HepG2 (cell line): ENCODE measurements around the gene ST6GALNAC2. TPM values are rescaled to one million over a fixed set of nuclear protein-coding genes. Genes with fewer than 3 reads are reported as not detected.
A peak's percentile ranks its signal among the peaks of the same experiment; 100 is the strongest.

Experiments used
- EP300 ChIP-seq, 3 experiments: sonication (generic) in 1 of 3; formaldehyde crosslinking in 1 of 3; IDR thresholded peaks; 2 replicates each; pipeline versions ENCODE4 v1.5.1 to v1.6.1; 2011 to 2020; ENCODE audit warnings: low read depth in 2 of 3, low read length in 2 of 3, borderline replicate concordance in 1 of 3, improper control_type of control experiment in 1 of 3, mild to moderate bottlenecking in 1 of 3, missing genetic modification reagents in 1 of 3, moderate library complexity in 1 of 3
- GATAD2A ChIP-seq: IDR thresholded peaks from 2 replicates; pipeline ENCODE4 v1.6.1; 2016
- KAT7 ChIP-seq: IDR thresholded peaks from 2 replicates; pipeline ENCODE4 v1.6.1; 2018; ENCODE audit warnings: borderline replicate concordance, missing compliant biosample characterization
- MIER3 ChIP-seq: IDR thresholded peaks from 2 replicates; pipeline ENCODE4 v1.6.1; 2016; ENCODE audit warnings: missing compliant biosample characterization, borderline replicate concordance
- SMAD1 ChIP-seq: sonication (generic); formaldehyde crosslinking; IDR thresholded peaks from 2 replicates; pipeline ENCODE4 v1.4.0; 2020; ENCODE audit warnings: missing genetic modification reagents, low read depth, mild to moderate bottlenecking, borderline replicate concordance
- SP4 ChIP-seq: sonication (generic); formaldehyde crosslinking; IDR thresholded peaks from 2 replicates; pipeline ENCODE4 v1.8.1; 2023; ENCODE audit warnings: mild to moderate bottlenecking, missing genetic modification reagents
- TBX2 ChIP-seq: sonication (generic); formaldehyde crosslinking; IDR thresholded peaks from 2 replicates; pipeline ENCODE4 v1.5.0; 2020; ENCODE audit warnings: missing genetic modification reagents, mild to moderate bottlenecking, borderline replicate concordance
- TOE1 ChIP-seq: sonication (generic); formaldehyde crosslinking; IDR thresholded peaks from 2 replicates; pipeline ENCODE4 v1.4.0; 2020; ENCODE audit warnings: mild to moderate bottlenecking, missing genetic modification reagents
- ZNF788 ChIP-seq: sonication (generic); formaldehyde crosslinking; IDR thresholded peaks from 2 replicates; pipeline ENCODE4 v1.5.0; 2020; ENCODE audit warnings: mild to moderate bottlenecking, missing genetic modification reagents, borderline replicate concordance
- polyA plus RNA-seq, 8 experiments: library from polyadenylated mRNA; depleted of rRNA in 3 of 8; stranded (reverse) in 7 of 8; unstranded in 1 of 8; fragments of >200 nt; fragmentation: Illumina TruSeq in 4 of 8; extraction: Trizol in 4 of 8; gene quantifications; 2 replicates each; pipeline versions ENCODE4 v1.2.1 to v1.2.3, GENCODE V29; 2011 to 2016; ENCODE audit warnings: low read depth in 4 of 8, missing spikeins in 1 of 8, mixed read lengths in 1 of 8; ENCODE audit not compliant: insufficient read depth in 1 of 8
- total RNA-seq, 5 experiments: library from RNA; depleted of rRNA; stranded (reverse); fragments of >200 nt; fragmentation: Illumina TruSeq; extraction: Trizol; gene quantifications; 2 replicates each; pipeline ENCODE4 v1.2.3, GENCODE V29; 2016; ENCODE audit warnings: low read depth in 1 of 5
- TF ChIP-seq, protein P1 (sequence below): IDR thresholded peaks from 2 replicates; pipeline ENCODE4 v1.6.1; 2016; ENCODE audit warnings: missing compliant biosample characterization, missing genetic modification reagents, borderline replicate concordance
- TF ChIP-seq, protein P2 (sequence below): sonication (generic); formaldehyde crosslinking; IDR thresholded peaks from 2 replicates; pipeline ENCODE4 v1.5.0; 2020; ENCODE audit warnings: missing genetic modification reagents, mild to moderate bottlenecking, borderline replicate concordance
- TF ChIP-seq, protein P3 (sequence below): sonication (generic); formaldehyde crosslinking; IDR thresholded peaks from 2 replicates; pipeline ENCODE4 v1.5.1; 2020; ENCODE audit warnings: mild to moderate bottlenecking, missing genetic modification reagents, moderate library complexity
- TF ChIP-seq, protein P4 (sequence below), 2 experiments: sonication (generic) in 1 of 2; formaldehyde crosslinking in 1 of 2; IDR thresholded peaks; 2 replicates each; pipeline versions ENCODE4 v1.4.0 to v1.6.1; 2016 to 2020; ENCODE audit warnings: borderline replicate concordance in 1 of 2, low read depth in 1 of 2, mild to moderate bottlenecking in 1 of 2, missing genetic modification reagents in 1 of 2
- TF ChIP-seq, protein P5 (sequence below): IDR thresholded peaks from 2 replicates; pipeline ENCODE4 v1.6.1; 2016; ENCODE audit warnings: mild to moderate bottlenecking

ST6GALNAC2 gene
- total and polyA plus RNA-seq, 2 of the 13 experiments (the other 11 are each of a cell fraction or from before 2014, with no cell fraction given) = 0.12 to 0.49 TPM

DNA sequence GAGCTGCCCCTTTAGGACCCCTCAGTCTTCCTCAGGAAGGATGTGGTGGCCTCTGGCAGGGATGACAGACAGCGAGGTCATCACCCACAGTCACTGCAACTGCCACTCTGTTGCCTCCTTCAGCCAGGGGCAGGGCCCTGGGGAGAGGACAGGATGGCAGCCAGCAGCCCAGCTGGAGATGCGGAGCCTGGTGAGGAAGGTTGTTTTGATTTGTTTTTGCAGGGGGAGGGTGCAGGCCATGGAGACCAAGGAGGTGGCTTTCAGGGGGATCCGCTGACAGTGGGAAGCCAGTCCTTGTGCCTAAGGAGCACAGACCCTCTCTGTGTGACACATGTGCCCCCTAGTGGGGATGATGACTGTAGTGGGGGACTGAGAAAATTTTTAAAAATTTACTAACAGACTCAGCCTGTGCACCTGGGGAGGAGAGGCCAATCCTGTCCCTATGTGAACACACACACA is 38.4 kb downstream of the ST6GALNAC2 start (continued):
- TF ChIP-seq MIER3 (0 out of 2 replicates have a peak, but pooled peaks have one; percentile 40), TBX2 (peak; percentile 70), TOE1 (CRISPR knock-in tag) (peak; percentile 52; the same call in 1 of the 2 replicates), EP300 (IDR thresholded peaks at IDR 0.05; ENCODE audit: low read depth in 2 of 2, low read length in 2 of 2) (no peak), EP300 (CRISPR knock-in tag; IDR thresholded peaks at IDR 0.05; ENCODE audit: borderline replicate concordance) (peak; percentile 30; the same call in 1 of the 2 replicates), SMAD1 (CRISPR knock-in tag) (0 out of 2 replicates have a peak, but pooled peaks have one; percentile 12), SP4 (CRISPR knock-in tag) (peak; percentile 35; the same call in 1 of the 2 replicates), KAT7 (peak; percentile 67; the same call in 1 of the 2 replicates), GATAD2A (CRISPR knock-in tag) (peak; percentile 73), ZNF788 (CRISPR knock-in tag) (peak; percentile 69; the same call in 1 of the 2 replicates)
- TF ChIP-seq, protein P1, sequence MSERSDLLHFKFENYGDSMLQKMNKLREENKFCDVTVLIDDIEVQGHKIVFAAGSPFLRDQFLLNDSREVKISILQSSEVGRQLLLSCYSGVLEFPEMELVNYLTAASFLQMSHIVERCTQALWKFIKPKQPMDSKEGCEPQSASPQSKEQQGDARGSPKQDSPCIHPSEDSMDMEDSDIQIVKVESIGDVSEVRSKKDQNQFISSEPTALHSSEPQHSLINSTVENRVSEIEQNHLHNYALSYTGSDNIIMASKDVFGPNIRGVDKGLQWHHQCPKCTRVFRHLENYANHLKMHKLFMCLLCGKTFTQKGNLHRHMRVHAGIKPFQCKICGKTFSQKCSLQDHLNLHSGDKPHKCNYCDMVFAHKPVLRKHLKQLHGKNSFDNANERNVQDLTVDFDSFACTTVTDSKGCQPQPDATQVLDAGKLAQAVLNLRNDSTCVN = peak; percentile 77; the same call in 1 of the 2 replicates
- TF ChIP-seq, protein P2, sequence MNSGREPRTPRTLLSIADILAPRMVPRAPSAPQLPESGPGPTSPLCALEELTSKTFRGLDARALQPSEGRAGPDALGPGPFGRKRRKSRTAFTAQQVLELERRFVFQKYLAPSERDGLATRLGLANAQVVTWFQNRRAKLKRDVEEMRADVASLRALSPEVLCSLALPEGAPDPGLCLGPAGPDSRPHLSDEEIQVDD = no peak
- TF ChIP-seq, protein P3, sequence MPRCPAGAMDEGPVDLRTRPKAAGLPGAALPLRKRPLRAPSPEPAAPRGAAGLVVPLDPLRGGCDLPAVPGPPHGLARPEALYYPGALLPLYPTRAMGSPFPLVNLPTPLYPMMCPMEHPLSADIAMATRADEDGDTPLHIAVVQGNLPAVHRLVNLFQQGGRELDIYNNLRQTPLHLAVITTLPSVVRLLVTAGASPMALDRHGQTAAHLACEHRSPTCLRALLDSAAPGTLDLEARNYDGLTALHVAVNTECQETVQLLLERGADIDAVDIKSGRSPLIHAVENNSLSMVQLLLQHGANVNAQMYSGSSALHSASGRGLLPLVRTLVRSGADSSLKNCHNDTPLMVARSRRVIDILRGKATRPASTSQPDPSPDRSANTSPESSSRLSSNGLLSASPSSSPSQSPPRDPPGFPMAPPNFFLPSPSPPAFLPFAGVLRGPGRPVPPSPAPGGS = 0 out of 2 replicates have a peak, but pooled peaks have one; percentile 19
- TF ChIP-seq, protein P4, sequence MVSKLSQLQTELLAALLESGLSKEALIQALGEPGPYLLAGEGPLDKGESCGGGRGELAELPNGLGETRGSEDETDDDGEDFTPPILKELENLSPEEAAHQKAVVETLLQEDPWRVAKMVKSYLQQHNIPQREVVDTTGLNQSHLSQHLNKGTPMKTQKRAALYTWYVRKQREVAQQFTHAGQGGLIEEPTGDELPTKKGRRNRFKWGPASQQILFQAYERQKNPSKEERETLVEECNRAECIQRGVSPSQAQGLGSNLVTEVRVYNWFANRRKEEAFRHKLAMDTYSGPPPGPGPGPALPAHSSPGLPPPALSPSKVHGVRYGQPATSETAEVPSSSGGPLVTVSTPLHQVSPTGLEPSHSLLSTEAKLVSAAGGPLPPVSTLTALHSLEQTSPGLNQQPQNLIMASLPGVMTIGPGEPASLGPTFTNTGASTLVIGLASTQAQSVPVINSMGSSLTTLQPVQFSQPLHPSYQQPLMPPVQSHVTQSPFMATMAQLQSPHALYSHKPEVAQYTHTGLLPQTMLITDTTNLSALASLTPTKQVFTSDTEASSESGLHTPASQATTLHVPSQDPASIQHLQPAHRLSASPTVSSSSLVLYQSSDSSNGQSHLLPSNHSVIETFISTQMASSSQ (IDR thresholded peaks at IDR 0.05; ENCODE audit: low read depth) = no peak
- TF ChIP-seq, protein P4 (CRISPR knock-in tag; IDR thresholded peaks at IDR 0.05; ENCODE audit: borderline replicate concordance) = 0 out of 2 replicates have a peak, but pooled peaks have one; percentile 42
- TF ChIP-seq, protein P5, sequence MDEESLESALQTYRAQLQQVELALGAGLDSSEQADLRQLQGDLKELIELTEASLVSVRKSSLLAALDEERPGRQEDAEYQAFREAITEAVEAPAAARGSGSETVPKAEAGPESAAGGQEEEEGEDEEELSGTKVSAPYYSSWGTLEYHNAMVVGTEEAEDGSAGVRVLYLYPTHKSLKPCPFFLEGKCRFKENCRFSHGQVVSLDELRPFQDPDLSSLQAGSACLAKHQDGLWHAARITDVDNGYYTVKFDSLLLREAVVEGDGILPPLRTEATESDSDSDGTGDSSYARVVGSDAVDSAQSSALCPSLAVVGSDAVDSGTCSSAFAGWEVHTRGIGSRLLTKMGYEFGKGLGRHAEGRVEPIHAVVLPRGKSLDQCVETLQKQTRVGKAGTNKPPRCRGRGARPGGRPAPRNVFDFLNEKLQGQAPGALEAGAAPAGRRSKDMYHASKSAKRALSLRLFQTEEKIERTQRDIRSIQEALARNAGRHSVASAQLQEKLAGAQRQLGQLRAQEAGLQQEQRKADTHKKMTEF (CRISPR knock-in tag) = 0 out of 2 replicates have a peak, but pooled peaks have one; percentile 40
